Measurements from ENCODE around the gene SDR39U1. TPM values are rescaled to one million over a fixed set of nuclear protein-coding genes. Genes with fewer than 3 reads are reported as not detected.

Gene SDR39U1, protein sequence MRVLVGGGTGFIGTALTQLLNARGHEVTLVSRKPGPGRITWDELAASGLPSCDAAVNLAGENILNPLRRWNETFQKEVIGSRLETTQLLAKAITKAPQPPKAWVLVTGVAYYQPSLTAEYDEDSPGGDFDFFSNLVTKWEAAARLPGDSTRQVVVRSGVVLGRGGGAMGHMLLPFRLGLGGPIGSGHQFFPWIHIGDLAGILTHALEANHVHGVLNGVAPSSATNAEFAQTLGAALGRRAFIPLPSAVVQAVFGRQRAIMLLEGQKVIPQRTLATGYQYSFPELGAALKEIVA
- 7.5 and 10.6 TPM in 2 replicates for total RNA-seq

DNA sequence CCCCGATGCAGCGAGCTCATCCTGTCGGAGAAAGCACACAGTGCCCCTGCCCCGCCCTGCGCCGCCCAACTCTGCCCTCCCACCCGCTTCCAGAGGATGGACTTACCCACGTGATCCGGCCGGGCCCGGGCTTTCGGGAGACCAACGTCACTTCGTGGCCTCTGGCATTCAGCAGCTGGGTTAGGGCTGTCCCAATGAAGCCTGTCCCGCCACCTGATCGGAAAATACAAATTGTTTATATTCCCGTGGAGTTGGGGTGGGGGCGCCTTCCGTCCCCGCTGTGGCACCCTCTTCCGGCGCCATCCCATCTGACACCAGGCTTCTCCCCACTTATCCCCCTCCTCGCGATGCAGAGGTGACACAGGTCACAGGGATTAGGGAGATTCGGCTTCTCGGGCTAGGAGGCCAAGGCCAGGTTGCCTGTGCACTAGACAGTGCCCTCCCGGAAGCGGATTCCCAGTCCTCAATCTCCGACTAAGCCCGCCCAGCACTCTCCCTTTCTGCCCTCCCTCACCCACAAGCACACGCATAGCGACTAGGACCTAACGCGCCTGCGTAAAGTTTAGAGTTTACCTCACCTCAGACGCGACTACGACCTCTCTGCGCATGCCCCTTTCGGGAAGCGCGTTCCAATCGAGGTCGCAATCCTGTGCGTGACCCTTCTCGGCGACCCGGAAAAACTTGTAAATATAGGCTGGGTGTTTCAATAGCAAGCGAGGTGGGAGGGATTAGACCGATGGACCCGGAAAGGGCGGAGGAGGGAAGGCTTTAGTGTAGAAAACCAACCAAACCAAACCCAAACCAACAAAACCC lies at the start of gene SDR39U1:
TSS of gene SDR39U1 (minus strand) at position 537 of the 813 bp plus-strand sequence. CDS start at position 530, 7 bp downstream.

DNA sequence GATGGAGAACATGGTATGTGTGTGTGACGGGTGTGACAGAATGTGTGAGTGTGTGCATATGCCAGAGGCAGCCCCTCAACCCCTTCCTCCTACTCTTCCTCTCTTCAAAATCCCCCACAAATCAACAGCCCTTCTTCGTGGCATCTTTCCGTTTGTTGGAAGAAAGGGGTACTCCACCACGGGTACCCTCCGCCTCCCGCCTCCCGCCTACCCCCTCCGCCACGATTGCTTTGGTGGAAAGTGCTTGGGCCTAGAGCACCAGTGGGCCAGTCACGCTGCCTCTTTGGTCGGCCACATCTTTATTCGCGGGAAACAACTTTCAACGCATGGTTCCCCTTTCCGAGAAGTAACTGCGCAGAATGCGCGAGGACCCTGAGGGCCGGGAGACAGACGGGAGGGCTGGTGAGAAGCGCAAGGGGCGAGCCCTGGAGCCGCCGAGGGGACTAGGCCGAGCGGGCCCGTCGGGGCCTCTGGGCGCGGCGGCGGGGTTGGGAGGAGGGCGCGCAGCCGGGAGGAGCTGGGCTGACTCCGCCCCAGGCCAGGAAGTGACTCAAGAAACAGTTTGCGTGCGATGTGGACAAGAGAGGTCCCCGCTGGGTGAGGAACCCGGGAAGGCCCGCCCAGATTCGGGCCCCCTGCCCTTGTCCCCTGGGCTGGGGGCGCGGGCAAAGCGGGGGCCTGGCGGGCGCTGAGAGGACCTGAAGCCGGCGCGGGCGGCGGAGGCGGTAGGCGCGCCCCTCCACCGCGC lies 13.0 kb downstream of the SDR39U1 start, which contains the start of the genes CBLN3 and KHNYN:
TSS of gene CBLN3 (minus strand) at position 274 of the 748 bp plus-strand sequence. CDS start 614 bp downstream, outside the sequence.
TSS of gene KHNYN (plus strand) at position 560 of the 748 bp plus-strand sequence. CDS start 777 bp downstream, outside the sequence.

DNA sequence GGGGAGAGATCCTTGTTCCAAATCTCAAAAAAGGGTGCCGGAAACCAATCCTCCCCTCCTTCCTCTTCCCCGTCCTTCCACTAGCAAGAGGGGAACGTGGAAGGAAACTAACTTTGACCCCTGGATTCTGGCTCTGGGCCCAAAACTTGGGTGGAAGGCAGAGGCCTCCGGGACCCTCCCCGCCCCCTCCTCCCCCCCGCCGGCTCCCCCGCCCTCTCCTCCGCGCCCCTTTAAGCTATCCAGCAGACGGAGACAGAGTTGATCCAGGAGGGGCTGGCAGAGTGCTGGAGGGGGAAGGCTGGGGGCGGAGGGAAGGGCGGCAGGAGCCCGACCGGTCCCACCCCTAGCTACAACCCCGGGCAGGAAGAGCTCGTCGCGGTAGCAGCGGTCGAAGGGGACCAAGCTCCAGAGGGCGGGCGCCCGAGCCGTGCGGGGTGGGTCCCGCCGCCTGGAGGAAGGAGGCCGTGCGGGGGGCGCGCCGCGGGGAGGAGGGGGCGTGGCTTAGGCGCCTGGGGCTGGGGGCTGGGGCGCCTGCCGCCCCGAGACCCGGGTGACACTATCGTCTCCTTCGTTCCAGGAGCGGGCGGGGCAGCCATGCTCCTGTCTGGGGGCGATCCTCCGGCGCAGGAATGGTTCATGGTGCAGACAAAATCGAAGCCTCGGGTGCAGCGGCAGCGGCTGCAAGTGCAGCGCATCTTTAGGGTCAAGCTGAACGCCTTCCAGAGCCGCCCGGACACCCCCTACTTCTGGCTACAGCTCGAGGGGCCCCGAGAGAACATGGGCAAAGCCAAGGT lies 43.7 kb downstream of the SDR39U1 start, which contains the start of gene NYNRIN:
TSS of gene NYNRIN (plus strand) at position 351 of the 794 bp plus-strand sequence. CDS start at position 595, 244 bp downstream.

Other genes with a start within 250 kb of the SDR39U1 start
- gene TM9SF1, start 247.3 kb downstream of the SDR39U1 start, total RNA-seq: 50.9 and 54.5 TPM in 2 replicates
- gene TSSK4, start 237.1 kb downstream of the SDR39U1 start, total RNA-seq: 0.16 TPM in 1 of 2 replicates, not detected in the other
- 18.6 and 23.8 TPM in 2 replicates for gene CHMP4A, start 229.3 kb downstream of the SDR39U1 start, total RNA-seq
- 15.3 and 17.8 TPM in 2 replicates for gene MDP1, start 226.7 kb downstream of the SDR39U1 start, total RNA-seq
- gene NEDD8, start 210.4 kb downstream of the SDR39U1 start, total RNA-seq: 277 and 335 TPM in 2 replicates
- gene GMPR2, start 209.8 kb downstream of the SDR39U1 start, total RNA-seq: 118 and 120 TPM in 2 replicates
- gene TINF2, start 200.2 kb downstream of the SDR39U1 start, total RNA-seq: 36.6 and 48.1 TPM in 2 replicates
- 0.16 and 0.86 TPM in 2 replicates for gene TGM1, start 179.6 kb downstream of the SDR39U1 start, total RNA-seq
- 16.9 and 18.7 TPM in 2 replicates for gene RABGGTA, start 171.2 kb downstream of the SDR39U1 start, total RNA-seq
- gene DHRS1, start 143.0 kb downstream of the SDR39U1 start, total RNA-seq: 11.2 and 14.7 TPM in 2 replicates
- 13.4 and 13.9 TPM in 2 replicates for gene NOP9, start 142.9 kb downstream of the SDR39U1 start, total RNA-seq
- gene CIDEB, start 134.8 kb downstream of the SDR39U1 start, total RNA-seq: 1.3 and 1.4 TPM in 2 replicates
- gene LTB4R2, start 132.6 kb downstream of the SDR39U1 start, total RNA-seq: 1.9 and 2.7 TPM in 2 replicates
- 0.94 and 1.1 TPM in 2 replicates for gene LTB4R, start 131.3 kb downstream of the SDR39U1 start, total RNA-seq
- gene ADCY4, start 107.7 kb downstream of the SDR39U1 start, total RNA-seq: 1.4 and 9.3 TPM in 2 replicates
- gene RIPK3, start 102.8 kb downstream of the SDR39U1 start, total RNA-seq: 2.5 and 6.2 TPM in 2 replicates
- gene NFATC4, start 74.6 kb downstream of the SDR39U1 start, total RNA-seq: 74.6 and 97.9 TPM in 2 replicates
- gene NYNRIN, start 43.8 kb downstream of the SDR39U1 start, total RNA-seq: 17.5 and 19.7 TPM in 2 replicates
- 3.5 and 4.8 TPM in 2 replicates for gene CBLN3, start 13.1 kb downstream of the SDR39U1 start, total RNA-seq
- 42.2 and 44.9 TPM in 2 replicates for gene KHNYN, start 12.8 kb downstream of the SDR39U1 start, total RNA-seq
- not detected in 2 replicates for gene CMA1, start 65.5 kb upstream of the SDR39U1 start, total RNA-seq
- not detected in 2 replicates for gene CTSG, start 133.5 kb upstream of the SDR39U1 start, total RNA-seq
- not detected in 2 replicates for gene GZMH, start 166.9 kb upstream of the SDR39U1 start, total RNA-seq
- not detected in 2 replicates for gene GZMB, start 191.4 kb upstream of the SDR39U1 start, total RNA-seq